HG02970 (cell line): ENCODE measurements around the gene CALM1.

Experiments
- ATAC-seq: cut with Tn5 transposase; IDR thresholded peaks from one replicate; pipeline ENCODE4 v1.9.1; 2021; ENCODE audit warnings: mild to moderate bottlenecking, moderate library complexity, moderate number of reproducible peaks; ENCODE audit not compliant: unreplicated experiment, low FRiP score

The CALM1 gene

GRCh38 chr14:90396341-90397339, at the start of gene CALM1:
Gene CALM1 (plus strand): TSS chr14:90397029. CDS start chr14:90397231, 202 bp downstream.
- ATAC-seq, result peak; percentile 67

DNA sequence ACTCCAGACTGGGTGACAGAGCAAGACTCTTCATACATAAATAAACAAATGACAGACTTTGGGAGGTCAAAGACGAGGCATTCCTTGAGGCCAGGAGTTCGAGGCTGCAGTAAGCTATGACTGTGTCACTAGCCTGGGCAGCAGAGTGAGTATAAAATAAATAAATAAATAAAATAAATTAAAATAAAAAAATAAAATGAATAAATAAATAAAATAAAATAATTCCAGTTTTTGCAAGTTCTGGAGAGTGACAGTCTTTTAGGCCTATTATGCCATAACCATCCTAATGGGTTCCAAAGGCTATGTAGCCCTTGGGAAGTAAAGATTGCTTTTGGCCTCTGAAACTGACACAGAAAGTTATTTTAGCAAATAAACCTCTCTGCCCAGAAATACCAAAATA, 48.6 kb upstream of the CALM1 start:
- no peak for ATAC-seq

- ATAC-seq, result no peak
Measured at GRCh38 chr14:90349739-90350138, 47.1 kb upstream of the CALM1 start.

GRCh38 chr14:90354551-90355298, 42.1 kb upstream of the CALM1 start:
- no peak for ATAC-seq

- ATAC-seq, result no peak
Measured at GRCh38 chr14:90355540-90356518, 41.0 kb upstream of the CALM1 start.

DNA sequence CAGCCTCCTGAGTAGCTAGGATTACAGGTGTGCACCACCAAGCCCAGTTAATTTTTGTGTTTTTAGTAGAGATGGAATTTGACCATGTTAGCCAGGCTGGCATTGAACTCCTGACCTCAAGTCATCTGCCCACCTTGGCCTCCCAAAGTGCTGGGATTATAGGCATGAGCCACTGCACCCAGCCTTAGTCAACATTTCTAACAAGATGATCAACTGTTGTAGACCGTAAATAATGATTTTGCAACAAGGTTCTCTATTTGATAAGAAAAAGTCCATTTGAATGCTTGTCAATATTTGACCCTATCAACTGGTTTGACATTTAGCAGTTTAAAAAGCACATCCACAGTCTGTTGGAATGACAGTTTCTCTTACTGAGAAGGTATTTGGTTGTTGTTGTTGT, 39.9 kb upstream of the CALM1 start:
- ATAC-seq, result no peak

DNA sequence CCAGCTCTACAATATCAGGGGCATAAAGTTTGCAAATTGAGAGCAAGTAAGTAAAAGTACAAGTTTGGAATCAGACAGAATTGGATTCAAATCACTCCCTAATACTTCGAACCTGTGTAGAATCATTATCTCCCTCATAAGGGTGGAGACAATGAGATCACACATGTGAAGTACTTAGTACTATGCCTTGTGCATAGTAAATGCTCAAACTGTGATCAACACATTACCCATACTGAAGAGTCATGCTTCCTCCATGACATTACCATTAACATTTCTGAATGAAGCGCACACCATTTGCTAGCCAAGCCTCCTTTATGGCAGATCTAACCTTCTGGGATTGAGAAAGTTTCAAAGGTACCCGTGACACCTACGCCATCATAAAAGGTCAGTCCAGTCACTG, 38.5 kb upstream of the CALM1 start:
- ATAC-seq, result no peak

DNA sequence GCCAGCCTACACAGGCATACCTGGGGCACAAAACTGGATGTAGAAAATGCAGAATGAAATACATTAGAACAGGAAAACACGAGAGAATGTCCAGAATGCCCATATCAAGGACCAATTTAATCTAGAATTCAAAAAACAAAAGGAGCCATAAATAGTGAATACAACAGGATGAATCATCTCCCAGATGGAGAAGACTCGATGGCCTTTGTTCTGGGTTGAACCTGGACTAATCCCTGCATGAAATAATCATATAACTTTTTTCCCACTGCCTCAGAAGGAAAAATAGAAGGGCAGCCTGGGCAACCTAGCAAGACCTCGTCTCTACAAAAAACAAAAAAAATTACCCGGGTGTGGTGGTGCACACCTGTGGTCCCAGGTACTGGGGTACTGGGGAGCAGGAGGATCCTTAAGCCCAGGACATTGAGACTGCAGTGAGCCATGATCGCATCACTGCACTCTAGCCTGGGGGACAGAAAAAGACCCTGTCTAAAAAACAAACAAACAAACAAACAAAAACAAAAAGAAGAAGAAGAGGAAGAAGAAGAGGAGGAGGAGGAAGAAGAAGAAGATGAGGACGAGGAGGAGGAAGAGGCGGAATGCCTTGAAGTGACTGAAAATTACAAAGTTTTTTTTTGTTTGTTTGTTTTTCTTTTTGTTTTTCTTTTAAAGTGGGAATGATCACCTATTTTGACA, 34.8 kb upstream of the CALM1 start:
- no peak for ATAC-seq

DNA sequence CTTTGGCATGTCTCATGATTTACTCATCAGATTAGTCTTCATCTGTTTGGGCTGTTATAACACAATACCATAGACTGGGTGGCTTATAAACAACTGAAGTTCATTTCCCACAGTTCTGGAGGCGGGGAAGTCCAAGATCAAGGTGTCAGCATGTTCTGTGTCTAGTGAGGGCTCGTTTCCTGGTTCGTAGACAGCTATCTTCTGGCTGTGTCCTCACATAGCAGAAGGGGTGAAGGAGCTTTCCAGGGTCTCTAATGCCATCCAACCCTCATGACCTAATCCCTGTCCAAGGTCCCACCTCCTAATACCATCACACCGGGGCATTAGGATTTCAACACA, 34.3 kb upstream of the CALM1 start:
- ATAC-seq, result no peak

DNA sequence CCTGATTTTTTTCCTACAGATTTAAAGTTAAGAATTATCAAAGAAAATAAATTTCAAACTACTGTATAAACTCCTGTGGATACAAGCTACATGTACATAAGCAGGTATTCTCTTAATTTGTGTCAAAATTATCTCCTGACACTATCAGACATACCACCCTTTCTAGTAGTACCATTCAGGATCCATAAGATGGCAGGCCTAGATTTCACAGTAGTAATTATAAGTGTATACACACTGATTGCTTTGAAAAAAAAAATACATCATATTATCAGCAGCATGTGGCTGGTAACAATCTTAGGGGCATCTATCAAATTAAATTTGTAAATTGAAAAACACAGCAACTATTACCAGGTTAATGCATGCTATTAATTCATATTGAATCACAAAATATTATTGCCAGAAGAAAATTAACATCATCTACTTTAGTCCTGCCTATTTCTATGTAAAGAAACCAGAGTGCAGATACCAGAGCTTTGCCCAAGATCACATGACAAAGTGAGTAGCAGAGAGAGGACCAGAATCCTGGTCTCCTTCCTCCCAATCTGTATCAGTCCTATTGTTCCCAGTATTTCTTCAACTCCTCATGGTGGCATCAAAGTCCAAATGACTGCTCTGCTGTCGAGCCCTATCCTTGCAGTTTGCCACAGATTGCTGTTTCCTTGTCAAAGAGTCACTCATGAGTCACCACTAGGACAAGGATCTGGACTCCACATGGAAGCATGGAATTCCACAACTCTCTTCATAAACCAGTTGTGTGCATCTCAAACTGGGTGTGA, 27.7 kb upstream of the CALM1 start:
- ATAC-seq, result no peak

DNA sequence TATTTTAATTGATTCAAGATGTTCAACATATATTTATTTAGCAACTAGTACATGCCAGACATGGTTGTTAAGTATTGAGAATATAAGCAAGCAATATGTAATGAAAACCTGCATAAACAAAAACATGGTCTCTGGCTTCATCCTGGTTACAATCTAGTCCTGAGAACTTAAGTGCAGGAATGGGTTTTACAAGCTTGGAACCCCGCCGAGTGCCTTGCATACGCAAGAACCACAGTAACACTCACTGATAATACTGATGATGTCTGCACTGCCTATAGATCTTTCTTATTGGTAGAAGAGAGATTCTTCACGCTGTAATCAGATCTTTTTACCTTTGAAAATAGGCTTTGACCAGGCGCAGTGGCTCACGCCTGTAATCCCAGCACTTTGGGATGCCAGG, 22.9 kb upstream of the CALM1 start:
- no peak for ATAC-seq

GRCh38 chr14:90374813-90375212, 22.0 kb upstream of the CALM1 start:
- no peak for ATAC-seq

- ATAC-seq, result no peak
Measured at GRCh38 chr14:90375934-90376333, 20.9 kb upstream of the CALM1 start.

- ATAC-seq, result no peak
Measured at GRCh38 chr14:90378249-90378648, 18.6 kb upstream of the CALM1 start.

GRCh38 chr14:90379106-90379505, 17.7 kb upstream of the CALM1 start:
- no peak for ATAC-seq

GRCh38 chr14:90381011-90381786, 15.6 kb upstream of the CALM1 start:
- no peak for ATAC-seq

- no peak for ATAC-seq
Measured at GRCh38 chr14:90381999-90382451, 14.8 kb upstream of the CALM1 start.

DNA sequence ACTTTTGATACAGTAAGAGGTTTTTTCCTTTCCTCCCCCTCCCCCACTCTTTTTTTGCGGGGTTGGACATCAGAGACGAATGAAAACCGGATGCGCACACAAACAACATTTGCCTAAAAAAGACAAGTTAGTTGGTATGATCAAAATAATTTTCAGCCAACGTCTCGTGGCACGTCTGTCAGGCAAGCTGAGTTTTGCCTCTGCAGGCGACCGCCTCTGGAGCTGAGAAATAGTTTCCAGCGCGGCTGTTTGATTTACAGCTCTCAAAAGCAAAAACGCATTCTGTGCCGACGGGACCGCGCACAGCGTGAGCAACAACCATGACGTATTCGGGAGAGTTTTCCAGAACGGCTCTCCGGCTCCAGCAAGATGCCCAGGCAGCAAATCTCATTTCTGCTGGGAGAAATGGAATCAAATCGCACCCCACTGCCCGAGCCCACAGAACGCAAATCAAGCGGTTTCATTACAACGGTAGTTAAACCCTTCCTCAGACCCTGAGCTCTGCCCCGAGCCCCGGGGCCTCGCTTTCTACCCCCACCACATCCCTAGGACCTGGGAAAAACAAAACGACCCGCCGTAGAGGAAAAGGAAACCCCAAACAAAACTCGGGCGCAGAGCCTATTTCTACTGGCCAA, 14.2 kb upstream of the CALM1 start:
- peak; percentile 19 for ATAC-seq
